H9 (cell line): ENCODE data around the gene PTF1A. TPM values are rescaled to one million over a fixed set of nuclear protein-coding genes. Genes with fewer than 3 reads are reported as not detected.

ENCODE experiments used
- DNase-seq: peaks from one replicate; pipeline ENCODE4 v3.0.0-alpha.2; 2017
- H2AFZ ChIP-seq: one replicate; pipeline ENCODE4 v1.6.1; 2013; ENCODE audit warnings: mild to moderate bottlenecking, low read length, control low read depth, moderate library complexity
- H2AK5ac ChIP-seq: 2 replicates; pipeline ENCODE4 v1.6.1; 2013; ENCODE audit warnings: low read length, control low read depth, mixed read lengths; ENCODE audit not compliant: insufficient read length
- H2BK120ac ChIP-seq: one replicate; pipeline ENCODE4 v1.6.1; 2013; ENCODE audit warnings: low read depth, mild to moderate bottlenecking, low read length, control low read depth, inconsistent platforms; ENCODE audit not compliant: poor library complexity, severe bottlenecking
- H2BK12ac ChIP-seq: 2 replicates; pipeline ENCODE4 v1.6.1; 2013; ENCODE audit warnings: low read length, control low read depth, mixed read lengths, low read depth; ENCODE audit not compliant: insufficient read length
- H2BK15ac ChIP-seq: 2 replicates; pipeline ENCODE4 v1.6.1; 2013; ENCODE audit warnings: low read depth, low read length, control low read depth
- H2BK20ac ChIP-seq: one replicate; pipeline ENCODE4 v1.6.1; 2013; ENCODE audit warnings: low read depth, mild to moderate bottlenecking, low read length, control low read depth, inconsistent platforms; ENCODE audit not compliant: poor library complexity, severe bottlenecking
- H2BK5ac ChIP-seq: 2 replicates; pipeline ENCODE4 v1.6.1; 2013; ENCODE audit warnings: low read length, control low read depth, mixed read lengths; ENCODE audit not compliant: insufficient read length
- H3K14ac ChIP-seq: 2 replicates; pipeline ENCODE4 v1.6.1; 2013; ENCODE audit warnings: low read length, control low read depth; ENCODE audit not compliant: insufficient read depth
- H3K18ac ChIP-seq: 2 replicates; pipeline ENCODE4 v1.6.1; 2013; ENCODE audit warnings: low read depth, mild to moderate bottlenecking, mixed read lengths, low read length, control low read depth; ENCODE audit not compliant: insufficient read length
- H3K23ac ChIP-seq: 2 replicates; pipeline ENCODE4 v1.6.1; 2013; ENCODE audit warnings: low read length, control low read depth, mixed read lengths, low read depth; ENCODE audit not compliant: insufficient read length
- H3K23me2 ChIP-seq: 2 replicates; pipeline ENCODE4 v1.6.1; 2013; ENCODE audit warnings: low read depth, mild to moderate bottlenecking, mixed read lengths, low read length, control low read depth; ENCODE audit not compliant: insufficient read length, poor library complexity, severe bottlenecking
- H3K27ac ChIP-seq: 2 replicates; pipeline ENCODE4 v1.5.1; 2013; ENCODE audit warnings: low read length, control low read depth, mixed read lengths, low read depth; ENCODE audit not compliant: insufficient read length
- H3K27me3 ChIP-seq: 2 replicates; pipeline ENCODE4 v1.6.1; 2013; ENCODE audit warnings: low read length, control low read depth, inconsistent platforms; ENCODE audit not compliant: insufficient read depth
- H3K4ac ChIP-seq: 2 replicates; pipeline ENCODE4 v1.6.1; 2013; ENCODE audit warnings: low read depth, mild to moderate bottlenecking, control low read depth, inconsistent platforms, low read length, moderate library complexity
- H3K4me1 ChIP-seq: 2 replicates; pipeline ENCODE4 v1.6.1; 2013; ENCODE audit warnings: low read length, control low read depth, inconsistent platforms; ENCODE audit not compliant: insufficient read depth
- H3K4me2 ChIP-seq: 2 replicates; pipeline ENCODE4 v1.6.1; 2013; ENCODE audit warnings: low read length, control low read depth, mixed read lengths; ENCODE audit not compliant: insufficient read length, insufficient read depth
- H3K56ac ChIP-seq: 2 replicates; pipeline ENCODE4 v1.6.1; 2013; ENCODE audit warnings: low read depth, mild to moderate bottlenecking, mixed read lengths, low read length, control low read depth; ENCODE audit not compliant: insufficient read length
- H3K79me1 ChIP-seq: 2 replicates; pipeline ENCODE4 v1.6.1; 2013; ENCODE audit warnings: low read depth, mild to moderate bottlenecking, moderate library complexity, low read length, control low read depth, inconsistent platforms; ENCODE audit not compliant: insufficient read depth, poor library complexity, severe bottlenecking
- H3K79me2 ChIP-seq: 2 replicates; pipeline ENCODE4 v1.6.1; 2013; ENCODE audit warnings: low read length, control low read depth, inconsistent platforms; ENCODE audit not compliant: insufficient read depth
- H3K9ac ChIP-seq: 2 replicates; pipeline ENCODE4 v1.6.1; 2013; ENCODE audit warnings: low read length, control low read depth, mixed read lengths; ENCODE audit not compliant: insufficient read length; ENCODE audit errors: extremely low read depth
- H3K9me3 ChIP-seq: one replicate; pipeline ENCODE4 v1.6.1; 2013; ENCODE audit warnings: low read depth, low read length, inconsistent platforms; ENCODE audit not compliant: control insufficient read depth
- H3T11ph ChIP-seq: one replicate; pipeline ENCODE4 v1.6.1; 2013; ENCODE audit warnings: mild to moderate bottlenecking, low read length, control low read depth, inconsistent platforms
- H4K20me1 ChIP-seq: one replicate; pipeline ENCODE4 v1.6.1; 2013; ENCODE audit not compliant: control insufficient read depth, insufficient read length, insufficient read depth
- H4K5ac ChIP-seq: 2 replicates; pipeline ENCODE4 v1.6.1; 2013; ENCODE audit warnings: low read depth, mild to moderate bottlenecking, mixed read lengths, low read length, control low read depth; ENCODE audit not compliant: insufficient read length
- H4K8ac ChIP-seq: replicated peaks from 2 replicates; pipeline ENCODE4 v1.6.1; 2013; ENCODE audit warnings: low read length, control low read depth, mixed read lengths, low read depth; ENCODE audit not compliant: insufficient read length
- H4K91ac ChIP-seq: 2 replicates; pipeline ENCODE4 v1.6.1; 2013; ENCODE audit warnings: low read depth, mild to moderate bottlenecking, moderate library complexity, mixed read lengths, low read length, control low read depth; ENCODE audit not compliant: insufficient read length
- H3K27ac Mint-ChIP-seq, 3 experiments: 2 replicates in 2 of 3; 3 replicates in 1 of 3; pipeline ENCODE4 v1.8.0; 2020 to 2021; ENCODE audit warnings: mixed read lengths in 3 of 3, mild to moderate bottlenecking in 1 of 3, moderate library complexity in 1 of 3
- H3K27me3 Mint-ChIP-seq: 2 replicates; pipeline ENCODE4 v1.8.0; 2021; ENCODE audit warnings: low read depth, mild to moderate bottlenecking, moderate library complexity, mixed read lengths
- H3K36me3 Mint-ChIP-seq, 3 experiments: 2 replicates in 2 of 3; 3 replicates in 1 of 3; pipeline ENCODE4 v1.8.0; 2020 to 2021; ENCODE audit warnings: low read depth in 3 of 3, mixed read lengths in 3 of 3; ENCODE audit not compliant: insufficient read depth in 1 of 3
- H3K4me1 Mint-ChIP-seq, 2 experiments: 2 replicates each; pipeline ENCODE4 v1.8.0; 2020; ENCODE audit warnings: mixed read lengths in 2 of 2
- H3K4me3 Mint-ChIP-seq, 2 experiments: 2 replicates in 1 of 2; 3 replicates in 1 of 2; pipeline ENCODE4 v1.8.0; 2020 to 2021; ENCODE audit warnings: mild to moderate bottlenecking in 2 of 2, mixed read lengths in 2 of 2, moderate library complexity in 1 of 2
- H3K9me3 Mint-ChIP-seq, 2 experiments: 2 replicates in 1 of 2; 3 replicates in 1 of 2; pipeline ENCODE4 v1.8.0; 2020; ENCODE audit warnings: mild to moderate bottlenecking in 2 of 2, mixed read lengths in 2 of 2, moderate library complexity in 1 of 2
- WGBS: extraction: QIAGEN DNeasy Blood & Tissue Kit; methylation state at CpG from one replicate; pipeline ENCODE4 v1.1.7; 2013; ENCODE audit warnings: missing lambda C conversion rate, low lambda C conversion rate, mixed read lengths; ENCODE audit not compliant: insufficient read length; ENCODE audit errors: extremely low coverage; 5-methylcytosine and 5-hydroxymethylcytosine counted together
- total RNA-seq: library from RNA; stranded (reverse); gene quantifications from 2 replicates; pipeline ENCODE4 v1.2.1, GENCODE V29; 2021
- TF ChIP-seq, protein P1 (sequence below): fragments of 200-600 bp; sonication (generic); conservative IDR thresholded peaks from 3 replicates; pipeline ENCODE4 v1.8.0; 2021; ENCODE audit warnings: antibody characterized with exemption, mild to moderate bottlenecking

PTF1A gene
- total RNA-seq, 1 experiment from 2014 or later = not detected

GRCh38 chr10:23151071-23151470, 41.0 kb upstream of the PTF1A start:
- no peak overlapping the region for H3K27ac ChIP-seq
- DNase-seq = no peak
- TF ChIP-seq, protein P1, sequence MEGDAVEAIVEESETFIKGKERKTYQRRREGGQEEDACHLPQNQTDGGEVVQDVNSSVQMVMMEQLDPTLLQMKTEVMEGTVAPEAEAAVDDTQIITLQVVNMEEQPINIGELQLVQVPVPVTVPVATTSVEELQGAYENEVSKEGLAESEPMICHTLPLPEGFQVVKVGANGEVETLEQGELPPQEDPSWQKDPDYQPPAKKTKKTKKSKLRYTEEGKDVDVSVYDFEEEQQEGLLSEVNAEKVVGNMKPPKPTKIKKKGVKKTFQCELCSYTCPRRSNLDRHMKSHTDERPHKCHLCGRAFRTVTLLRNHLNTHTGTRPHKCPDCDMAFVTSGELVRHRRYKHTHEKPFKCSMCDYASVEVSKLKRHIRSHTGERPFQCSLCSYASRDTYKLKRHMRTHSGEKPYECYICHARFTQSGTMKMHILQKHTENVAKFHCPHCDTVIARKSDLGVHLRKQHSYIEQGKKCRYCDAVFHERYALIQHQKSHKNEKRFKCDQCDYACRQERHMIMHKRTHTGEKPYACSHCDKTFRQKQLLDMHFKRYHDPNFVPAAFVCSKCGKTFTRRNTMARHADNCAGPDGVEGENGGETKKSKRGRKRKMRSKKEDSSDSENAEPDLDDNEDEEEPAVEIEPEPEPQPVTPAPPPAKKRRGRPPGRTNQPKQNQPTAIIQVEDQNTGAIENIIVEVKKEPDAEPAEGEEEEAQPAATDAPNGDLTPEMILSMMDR = no peak
- no peak overlapping the region for H2AK5ac ChIP-seq
- H3K27me3 Mint-ChIP-seq = peaks cover 10% of the 10 kb centered on the region
- H3K14ac ChIP-seq = no peak overlapping the region
- no peaks in the 10 kb centered on the region for H4K20me1 ChIP-seq
- H3K23me2 ChIP-seq = peaks cover 2% of the 10 kb centered on the region
- H2AFZ ChIP-seq = no peak overlapping the region
- H2BK20ac ChIP-seq = no peak overlapping the region
- H3T11ph ChIP-seq = no peak overlapping the region
- H2BK15ac ChIP-seq = no peak overlapping the region
- H3K27me3 ChIP-seq = no peaks in the 10 kb centered on the region
- H3K36me3 Mint-ChIP-seq = no peaks in the 10 kb centered on the region
- H3K4ac ChIP-seq = no peak overlapping the region
- H3K4me1 ChIP-seq = no peaks in the 10 kb centered on the region
- no peak overlapping the region for H3K9ac ChIP-seq
- H3K9me3 ChIP-seq = no peaks in the 10 kb centered on the region
- no peaks in the 10 kb centered on the region for H3K79me1 ChIP-seq
- no peaks in the 10 kb centered on the region; a peak in 1 of 5 replicates for H3K9me3 Mint-ChIP-seq
- WGBS = no CpG with 5 or more reads among the region's 7 CpGs
- H4K8ac ChIP-seq = no peak overlapping the region
- no peak overlapping the region for H3K4me3 Mint-ChIP-seq
- H2BK12ac ChIP-seq = no peak overlapping the region
- no peak overlapping the region for H3K23ac ChIP-seq
- H3K4me1 Mint-ChIP-seq = no peaks in the 10 kb centered on the region
- H3K18ac ChIP-seq = no peak overlapping the region
- no peak overlapping the region for H3K27ac Mint-ChIP-seq
- no peak overlapping the region for H2BK120ac ChIP-seq
- H3K4me2 ChIP-seq = no peak overlapping the region
- H3K56ac ChIP-seq = no peak overlapping the region
- H2BK5ac ChIP-seq = no peak overlapping the region
- no peak overlapping the region for H4K5ac ChIP-seq
- H4K91ac ChIP-seq = no peak overlapping the region
- H3K79me2 ChIP-seq = no peaks in the 10 kb centered on the region
